ENCODE data around the gene SMIM35.

Gene SMIM35

DNA sequence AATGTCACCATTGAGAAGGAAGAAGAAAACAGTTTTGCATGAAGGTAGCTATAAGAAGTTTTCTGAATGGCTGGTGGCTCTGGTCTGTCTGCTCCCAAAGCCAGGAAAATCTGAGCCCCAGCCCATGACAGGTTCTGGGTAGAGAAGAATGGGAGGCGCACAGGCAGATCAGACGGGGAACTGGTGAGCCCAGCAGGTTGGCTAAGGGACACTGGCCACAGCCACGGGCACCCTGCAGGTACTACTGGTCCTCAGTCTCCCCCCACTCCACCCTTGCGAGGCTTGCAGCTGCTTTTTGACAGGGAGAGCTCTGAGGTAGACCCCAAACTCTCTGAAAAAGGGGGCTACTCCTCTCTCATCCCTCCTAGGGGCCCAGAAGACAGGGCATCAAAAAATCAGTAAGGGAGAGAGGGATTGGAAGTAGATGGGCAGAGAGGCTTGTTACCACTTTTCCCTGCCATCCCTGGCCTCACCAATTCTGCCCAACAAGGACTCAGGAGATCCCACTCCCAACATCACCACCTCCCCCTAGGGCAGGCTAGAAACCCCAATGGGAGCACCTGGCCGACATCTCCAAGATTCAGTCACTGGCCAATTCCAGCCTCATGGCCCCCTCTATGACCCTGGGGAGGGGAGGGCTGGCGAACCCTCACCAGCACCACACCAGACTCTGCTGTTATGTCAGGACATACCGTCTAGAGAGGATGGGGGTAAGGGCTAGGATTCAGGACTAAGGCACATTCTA, 48.5 kb upstream of the SMIM35 start:
- TF ChIP-seq, protein P1, sequence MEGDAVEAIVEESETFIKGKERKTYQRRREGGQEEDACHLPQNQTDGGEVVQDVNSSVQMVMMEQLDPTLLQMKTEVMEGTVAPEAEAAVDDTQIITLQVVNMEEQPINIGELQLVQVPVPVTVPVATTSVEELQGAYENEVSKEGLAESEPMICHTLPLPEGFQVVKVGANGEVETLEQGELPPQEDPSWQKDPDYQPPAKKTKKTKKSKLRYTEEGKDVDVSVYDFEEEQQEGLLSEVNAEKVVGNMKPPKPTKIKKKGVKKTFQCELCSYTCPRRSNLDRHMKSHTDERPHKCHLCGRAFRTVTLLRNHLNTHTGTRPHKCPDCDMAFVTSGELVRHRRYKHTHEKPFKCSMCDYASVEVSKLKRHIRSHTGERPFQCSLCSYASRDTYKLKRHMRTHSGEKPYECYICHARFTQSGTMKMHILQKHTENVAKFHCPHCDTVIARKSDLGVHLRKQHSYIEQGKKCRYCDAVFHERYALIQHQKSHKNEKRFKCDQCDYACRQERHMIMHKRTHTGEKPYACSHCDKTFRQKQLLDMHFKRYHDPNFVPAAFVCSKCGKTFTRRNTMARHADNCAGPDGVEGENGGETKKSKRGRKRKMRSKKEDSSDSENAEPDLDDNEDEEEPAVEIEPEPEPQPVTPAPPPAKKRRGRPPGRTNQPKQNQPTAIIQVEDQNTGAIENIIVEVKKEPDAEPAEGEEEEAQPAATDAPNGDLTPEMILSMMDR (IDR thresholded peaks at IDR 0.05; ENCODE audit: insufficient read depth, low read length): no peak
- TF ChIP-seq, protein P2, sequence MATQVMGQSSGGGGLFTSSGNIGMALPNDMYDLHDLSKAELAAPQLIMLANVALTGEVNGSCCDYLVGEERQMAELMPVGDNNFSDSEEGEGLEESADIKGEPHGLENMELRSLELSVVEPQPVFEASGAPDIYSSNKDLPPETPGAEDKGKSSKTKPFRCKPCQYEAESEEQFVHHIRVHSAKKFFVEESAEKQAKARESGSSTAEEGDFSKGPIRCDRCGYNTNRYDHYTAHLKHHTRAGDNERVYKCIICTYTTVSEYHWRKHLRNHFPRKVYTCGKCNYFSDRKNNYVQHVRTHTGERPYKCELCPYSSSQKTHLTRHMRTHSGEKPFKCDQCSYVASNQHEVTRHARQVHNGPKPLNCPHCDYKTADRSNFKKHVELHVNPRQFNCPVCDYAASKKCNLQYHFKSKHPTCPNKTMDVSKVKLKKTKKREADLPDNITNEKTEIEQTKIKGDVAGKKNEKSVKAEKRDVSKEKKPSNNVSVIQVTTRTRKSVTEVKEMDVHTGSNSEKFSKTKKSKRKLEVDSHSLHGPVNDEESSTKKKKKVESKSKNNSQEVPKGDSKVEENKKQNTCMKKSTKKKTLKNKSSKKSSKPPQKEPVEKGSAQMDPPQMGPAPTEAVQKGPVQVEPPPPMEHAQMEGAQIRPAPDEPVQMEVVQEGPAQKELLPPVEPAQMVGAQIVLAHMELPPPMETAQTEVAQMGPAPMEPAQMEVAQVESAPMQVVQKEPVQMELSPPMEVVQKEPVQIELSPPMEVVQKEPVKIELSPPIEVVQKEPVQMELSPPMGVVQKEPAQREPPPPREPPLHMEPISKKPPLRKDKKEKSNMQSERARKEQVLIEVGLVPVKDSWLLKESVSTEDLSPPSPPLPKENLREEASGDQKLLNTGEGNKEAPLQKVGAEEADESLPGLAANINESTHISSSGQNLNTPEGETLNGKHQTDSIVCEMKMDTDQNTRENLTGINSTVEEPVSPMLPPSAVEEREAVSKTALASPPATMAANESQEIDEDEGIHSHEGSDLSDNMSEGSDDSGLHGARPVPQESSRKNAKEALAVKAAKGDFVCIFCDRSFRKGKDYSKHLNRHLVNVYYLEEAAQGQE (IDR thresholded peaks at IDR 0.05; ENCODE audit: insufficient replicate concordance, low read depth): no peak
- TF ChIP-seq SPI1 (IDR thresholded peaks at IDR 0.05; ENCODE audit: borderline replicate concordance, low read depth) (no peak), POLR2AphosphoS5 (IDR thresholded peaks at IDR 0.05; ENCODE audit: low read depth) (no peak), GABPA (IDR thresholded peaks at IDR 0.05; ENCODE audit: low read depth) (no peak)
- no peak for DNase-seq (ENCODE audit: low read depth in 1 of 2, low spot score in 1 of 2)
- Histone ChIP-seq H3K27ac (replicated peaks) (no peak overlapping the region), H3K27me3 (ENCODE audit: insufficient read depth, poor library complexity, severe bottlenecking) (no peaks in the 10 kb centered on the region), H3K4me3 (replicated peaks; ENCODE audit: insufficient read depth, low read length) (no peak overlapping the region)

DNA sequence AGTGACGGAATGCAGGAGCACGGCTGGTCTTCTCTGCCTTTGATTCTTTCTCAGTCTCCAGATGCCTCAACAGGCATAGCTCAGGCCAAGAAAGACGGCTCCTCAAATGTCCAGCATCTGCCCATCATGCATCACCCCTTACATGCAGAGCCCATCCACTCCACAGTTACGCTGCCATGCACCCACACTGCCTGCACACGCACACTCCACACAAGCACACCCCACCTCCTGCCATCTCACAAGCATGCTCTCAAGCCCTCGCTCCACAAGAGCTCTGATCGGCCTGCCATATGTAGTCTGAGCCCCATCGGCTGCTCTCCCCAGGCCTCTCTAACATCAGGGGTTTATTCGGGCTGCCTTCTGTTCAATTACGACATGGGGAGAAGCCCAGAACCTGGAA, 47.1 kb upstream of the SMIM35 start:
- no peak overlapping the region for H3K27ac ChIP-seq (replicated peaks)
- no peak for DNase-seq (ENCODE audit: low read depth in 1 of 2, low spot score in 1 of 2)
- no peaks in the 10 kb centered on the region for H3K27me3 ChIP-seq (ENCODE audit: insufficient read depth, poor library complexity, severe bottlenecking)
- no peak overlapping the region for H3K4me3 ChIP-seq (replicated peaks; ENCODE audit: insufficient read depth, low read length)
- no peak for TF ChIP-seq GABPA (IDR thresholded peaks at IDR 0.05; ENCODE audit: low read depth)
- TF ChIP-seq, protein P1 (IDR thresholded peaks at IDR 0.05; ENCODE audit: insufficient read depth, low read length): no peak
- TF ChIP-seq, protein P2 (IDR thresholded peaks at IDR 0.05; ENCODE audit: insufficient replicate concordance, low read depth): no peak
- no peak for TF ChIP-seq SPI1 (IDR thresholded peaks at IDR 0.05; ENCODE audit: borderline replicate concordance, low read depth)
- TF ChIP-seq POLR2AphosphoS5 (IDR thresholded peaks at IDR 0.05; ENCODE audit: low read depth): no peak

DNA sequence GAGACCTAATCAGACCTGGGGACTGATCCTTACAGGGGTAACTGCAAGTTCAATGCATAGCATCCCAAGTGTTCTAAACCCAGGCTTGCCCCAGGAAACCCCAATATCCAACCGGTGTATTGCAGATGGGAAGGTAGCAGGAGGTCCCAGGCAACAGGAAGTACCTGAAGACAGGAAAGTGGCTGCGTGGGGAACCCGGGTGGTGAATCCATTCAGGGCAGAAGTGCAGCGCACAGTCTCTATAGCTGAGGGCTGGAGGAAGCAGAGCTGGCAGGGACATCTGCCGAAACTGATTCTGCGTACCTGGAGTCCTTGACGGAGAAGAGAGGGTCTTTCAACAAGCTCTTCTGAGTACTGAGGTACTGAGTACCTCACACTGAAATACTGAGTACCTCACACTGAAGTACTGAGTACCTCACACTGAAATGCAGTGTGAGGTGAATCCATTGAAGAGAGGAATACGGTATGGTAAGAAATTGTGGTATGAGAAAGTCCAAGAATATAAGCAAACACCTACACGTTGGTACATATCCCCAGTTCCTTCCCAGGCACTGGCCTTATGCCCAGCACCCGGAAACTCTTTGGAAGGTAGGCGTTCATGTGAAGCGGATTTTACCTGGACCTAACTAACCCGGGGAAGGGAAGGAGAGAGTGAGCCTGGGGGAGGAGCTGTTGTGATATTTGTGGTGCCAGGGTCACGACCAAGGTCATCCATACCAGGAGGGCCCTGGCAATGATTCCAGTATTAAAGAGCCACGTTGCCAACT, 45.8 kb upstream of the SMIM35 start:
- DNase-seq (ENCODE audit: low read depth in 1 of 2, low spot score in 1 of 2): no peak
- H3K4me3 ChIP-seq (replicated peaks; ENCODE audit: insufficient read depth, low read length): no peak overlapping the region
- H3K27me3 ChIP-seq (ENCODE audit: insufficient read depth, poor library complexity, severe bottlenecking): no peaks in the 10 kb centered on the region
- H3K27ac ChIP-seq (replicated peaks): no peak overlapping the region
- TF ChIP-seq, protein P2 (IDR thresholded peaks at IDR 0.05; ENCODE audit: insufficient replicate concordance, low read depth): no peak
- TF ChIP-seq, protein P1 (IDR thresholded peaks at IDR 0.05; ENCODE audit: insufficient read depth, low read length): no peak
- TF ChIP-seq POLR2AphosphoS5 (IDR thresholded peaks at IDR 0.05; ENCODE audit: low read depth) (no peak), SPI1 (IDR thresholded peaks at IDR 0.05; ENCODE audit: borderline replicate concordance, low read depth) (no peak), GABPA (IDR thresholded peaks at IDR 0.05; ENCODE audit: low read depth) (no peak)

Measured in HL-60 (cell line).